Breast epithelium (tissue), 4 donors: ENCODE data around the gene EIF4H. TPM values are rescaled to one million over a fixed set of nuclear protein-coding genes. Genes with fewer than 3 reads are reported as not detected.

Experiments used
- DNase-seq, 2 donors: peaks; one replicate each; pipeline ENCODE4 v3.0.0-alpha.2; 2019; ENCODE audit warnings: low spot score in 2 of 2
- H3K27ac ChIP-seq, 2 donors: fragments of 200-600 bp; sonication (generic) in 1 of 2; one replicate each; pipeline ENCODE4 v1.5.1; 2016 to 2019; ENCODE audit warnings: mild to moderate bottlenecking in 1 of 2
- H3K27me3 ChIP-seq, 2 donors: fragments of 200-600 bp; sonication (generic) in 1 of 2; one replicate each; pipeline versions ENCODE4 v1.5.1 to v1.6.0; 2017 to 2019; ENCODE audit warnings: control low read depth in 1 of 2, mild to moderate bottlenecking in 1 of 2
- H3K36me3 ChIP-seq: fragments of 200-600 bp; one replicate; pipeline ENCODE4 v1.5.1; 2019
- H3K4me1 ChIP-seq, 2 donors: fragments of 200-600 bp; sonication (generic); one replicate each; pipeline ENCODE4 v1.5.1; 2016 to 2019; ENCODE audit warnings: control low read depth in 1 of 2
- H3K4me3 ChIP-seq, 3 donors: fragments of 200-600 bp; sonication (generic); 1 replicate in 2 of 3; 2 replicates in 1 of 3; pipeline ENCODE4 v1.5.1; 2016 to 2019; ENCODE audit warnings: mild to moderate bottlenecking in 3 of 3, moderate library complexity in 2 of 3
- H3K9me3 ChIP-seq, 2 donors: fragments of 200-600 bp; sonication (generic) in 1 of 2; one replicate each; pipeline ENCODE4 v1.5.1; 2016 to 2019; ENCODE audit warnings: control low read depth in 1 of 2
- CTCF ChIP-seq, 3 donors: fragments of 450-650 bp; IDR thresholded peaks; one replicate each; pipeline ENCODE4 v1.5.1; 2016 to 2017; ENCODE audit warnings: antibody characterized with exemption in 3 of 3, mild to moderate bottlenecking in 3 of 3, moderate library complexity in 3 of 3
- POLR2A ChIP-seq: fragments of 450-650 bp; IDR thresholded peaks from one replicate; pipeline ENCODE4 v1.6.1; 2016; ENCODE audit warnings: antibody characterized with exemption, mild to moderate bottlenecking, moderate library complexity
- POLR2AphosphoS5 ChIP-seq, 3 donors: sonication (generic); formaldehyde crosslinking; IDR thresholded peaks; one replicate each; pipeline ENCODE4 v1.6.1; 2017; ENCODE audit warnings: antibody characterized with exemption in 3 of 3
- intact Hi-C: fragments of 100-400 bp; cut with DNase I; formaldehyde crosslinking; loops from one replicate; pipeline ENCODE4 v1.15.1; 2023; ENCODE audit warnings: low total_unique reads
- total RNA-seq, 3 donors: library from RNA; depleted of rRNA; stranded (reverse); fragments of >200 nt; gene quantifications; one replicate each; pipeline ENCODE4 v1.1.0, GENCODE V29; 2016

The EIF4H gene
- total RNA-seq, 3 donors from 2014 or later: 199 to 256 (median 238) TPM

DNA sequence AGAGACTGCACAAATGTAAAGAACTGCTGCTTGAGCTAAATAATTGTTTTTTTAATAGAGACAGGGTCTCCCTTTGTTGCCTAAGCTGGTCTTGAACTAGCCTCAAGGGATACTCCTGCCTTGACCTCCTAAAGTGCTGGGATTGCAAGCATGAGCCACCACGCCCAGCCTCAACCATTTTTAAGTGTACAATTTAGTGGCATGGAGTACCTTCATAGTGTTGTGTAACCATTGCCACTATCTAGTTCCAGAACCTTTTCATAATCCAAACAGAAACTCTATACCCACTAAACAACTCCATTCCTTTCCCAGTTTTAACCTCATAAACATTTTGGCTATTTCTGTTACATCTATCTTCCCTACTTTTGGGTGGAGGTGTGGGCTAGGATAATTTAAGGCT is 6.7 kb downstream of the EIF4H start:
- peaks cover 18 to 22% of the 10 kb centered on the region in 2 donors for H3K4me1 ChIP-seq

GRCh38 chr7:74181821-74182220 is 7.7 kb downstream of the EIF4H start:
- TF ChIP-seq CTCF (IDR thresholded peaks at IDR 0.05): no peak
- no peak for TF ChIP-seq POLR2AphosphoS5 (IDR thresholded peaks at IDR 0.05)
- H3K4me3 ChIP-seq: no peak overlapping the region
- H3K4me1 ChIP-seq: peaks cover 13 to 22% of the 10 kb centered on the region in 2 donors
- intact Hi-C loops: no loop called here
- H3K27ac ChIP-seq: no peak overlapping the region
- no peaks in the 10 kb centered on the region for H3K36me3 ChIP-seq
- H3K9me3 ChIP-seq: no peaks in the 10 kb centered on the region
- no peaks in the 10 kb centered on the region for H3K27me3 ChIP-seq
- no peak for DNase-seq

More for the DNA sequence above, 6.7 kb downstream of the EIF4H start:
- Histone ChIP-seq H3K27ac (no peak overlapping the region), H3K36me3 (no peaks in the 10 kb centered on the region), H3K4me3 (no peak overlapping the region), H3K27me3 (no peaks in the 10 kb centered on the region), H3K9me3 (no peaks in the 10 kb centered on the region)
- intact Hi-C loops: no loop called here
- TF ChIP-seq POLR2AphosphoS5 (IDR thresholded peaks at IDR 0.05): no peak
- DNase-seq: no peak

GRCh38 chr7:74182453-74183090 is 8.4 kb downstream of the EIF4H start:
- Histone ChIP-seq H3K36me3 (no peaks in the 10 kb centered on the region), H3K9me3 (no peaks in the 10 kb centered on the region), H3K27ac (peak overlapping the region in 1 of 2 donors; percentile 33), H3K4me1 (peaks cover 12 to 22% of the 10 kb centered on the region in 2 donors), H3K27me3 (no peaks in the 10 kb centered on the region), H3K4me3 (peak overlapping the region in 1 of 3 donors; percentile 18)
- no peak for DNase-seq
- intact Hi-C loops: no loop called here
- TF ChIP-seq POLR2A (no peak), POLR2AphosphoS5 (IDR thresholded peaks at IDR 0.05) (no peak), CTCF (IDR thresholded peaks at IDR 0.05) (no peak)

DNA sequence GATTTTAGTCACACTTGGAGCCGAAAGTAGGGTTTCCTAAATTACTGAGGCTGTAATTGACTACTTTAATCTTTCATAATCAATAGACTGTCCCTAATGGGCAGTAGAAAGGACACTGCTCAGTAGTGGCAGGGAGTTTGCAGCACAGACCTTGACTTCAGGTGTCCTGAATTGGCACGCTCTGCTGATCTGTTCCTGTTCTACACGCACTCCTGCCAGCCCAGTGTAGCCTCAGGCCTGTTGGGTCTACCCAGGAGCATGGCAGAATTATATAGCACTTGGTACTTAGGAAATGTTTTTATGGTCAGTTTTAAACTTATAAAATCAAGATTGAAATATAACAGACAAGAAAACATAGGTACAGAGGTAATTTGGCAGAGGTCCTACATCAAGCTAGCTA is 9.0 kb downstream of the EIF4H start:
- Histone ChIP-seq H3K4me1 (peaks cover 12 to 22% of the 10 kb centered on the region in 2 donors), H3K36me3 (no peaks in the 10 kb centered on the region), H3K9me3 (no peaks in the 10 kb centered on the region), H3K27ac (peak overlapping the region; percentile 23 to 33), H3K4me3 (peak overlapping the region in 1 of 3 donors; percentile 18), H3K27me3 (no peaks in the 10 kb centered on the region)
- intact Hi-C loops: no loop called here
- TF ChIP-seq CTCF (IDR thresholded peaks at IDR 0.05) (no peak), POLR2A (no peak), POLR2AphosphoS5 (IDR thresholded peaks at IDR 0.05) (no peak)
- DNase-seq: peak in 1 of 2 donors; percentile 34

DNA sequence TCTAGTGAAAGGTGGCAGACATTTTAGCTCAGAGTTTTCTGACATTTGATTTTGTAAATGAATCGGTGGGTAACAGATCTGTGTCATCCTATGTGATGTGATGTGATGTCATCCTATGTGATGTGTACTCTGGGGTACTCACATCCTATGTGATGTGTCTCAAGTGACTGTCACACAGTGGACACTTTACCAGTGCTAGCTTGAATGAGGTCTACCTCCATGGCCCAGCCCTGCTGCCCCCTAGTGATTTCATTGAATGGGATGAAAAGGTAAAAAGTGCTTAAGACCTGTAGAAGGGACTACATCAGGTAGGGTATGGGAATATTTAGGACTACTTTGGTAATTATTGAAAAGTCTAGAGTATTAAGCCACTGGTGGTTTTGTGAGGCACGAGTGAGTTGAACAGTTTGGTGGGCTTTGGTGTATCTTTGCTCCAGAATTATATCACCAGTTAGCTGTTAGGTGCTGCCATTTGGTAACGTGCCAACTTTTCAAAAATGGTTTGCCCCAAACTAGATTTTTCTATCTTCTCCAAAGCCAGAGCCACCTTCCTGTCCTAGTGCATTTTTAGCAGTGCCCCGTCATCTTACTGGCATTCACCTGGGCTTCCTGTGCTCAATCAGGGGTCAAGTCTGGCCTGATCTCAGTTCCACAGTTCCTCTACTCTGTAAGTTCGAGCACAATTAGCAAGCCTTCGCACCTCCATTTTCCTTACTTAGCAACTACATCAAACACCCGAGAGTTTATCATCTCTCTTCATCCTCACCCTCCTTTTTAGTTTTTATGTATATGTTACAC is 9.7 kb downstream of the EIF4H start:
- TF ChIP-seq CTCF (IDR thresholded peaks at IDR 0.05) (no peak), POLR2AphosphoS5 (IDR thresholded peaks at IDR 0.05) (no peak), POLR2A (no peak)
- H3K4me3 ChIP-seq: no peak overlapping the region
- no peaks in the 10 kb centered on the region for H3K27me3 ChIP-seq
- H3K27ac ChIP-seq: peak overlapping the region; percentile 23 to 33
- peaks cover 12 to 22% of the 10 kb centered on the region in 2 donors for H3K4me1 ChIP-seq
- intact Hi-C loops: no loop called here
- H3K36me3 ChIP-seq: no peaks in the 10 kb centered on the region
- no peaks in the 10 kb centered on the region for H3K9me3 ChIP-seq
- DNase-seq: no peak
